GM12875 (cell line): ENCODE data around the gene MDGA2.

ENCODE experiments used
- H3K4me3 ChIP-seq: one replicate; pipeline ENCODE4 v1.5.1; 2011; ENCODE audit warnings: low read depth, low read length, control low read depth
- TF ChIP-seq, protein P1 (sequence below): IDR thresholded peaks from 2 replicates; pipeline ENCODE4 v1.5.1; 2011; ENCODE audit warnings: low read depth, mild to moderate bottlenecking, control low read depth, inconsistent platforms, low read length, moderate library complexity, borderline replicate concordance; ENCODE audit not compliant: insufficient read depth

The MDGA2 gene

DNA sequence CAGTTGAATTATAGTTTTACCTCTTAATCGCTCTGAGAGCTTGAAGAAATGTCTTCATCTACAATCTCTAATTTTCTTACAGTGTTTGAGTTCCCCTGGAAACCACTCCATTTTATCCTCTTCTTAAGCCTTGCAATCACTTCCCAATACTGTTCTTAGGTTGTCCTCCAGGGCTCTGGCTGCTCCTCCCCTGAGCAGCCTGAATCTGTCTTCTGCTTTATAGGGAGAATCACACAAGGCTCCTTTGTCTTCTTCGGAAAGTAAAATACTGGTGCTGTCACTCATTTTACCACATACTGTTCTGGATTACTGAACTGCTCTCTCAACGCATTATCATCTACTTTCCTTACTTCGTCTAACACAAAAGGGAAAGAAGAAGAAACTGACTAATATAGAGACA, 133.7 kb downstream of the MDGA2 start:
- TF ChIP-seq, protein P1, sequence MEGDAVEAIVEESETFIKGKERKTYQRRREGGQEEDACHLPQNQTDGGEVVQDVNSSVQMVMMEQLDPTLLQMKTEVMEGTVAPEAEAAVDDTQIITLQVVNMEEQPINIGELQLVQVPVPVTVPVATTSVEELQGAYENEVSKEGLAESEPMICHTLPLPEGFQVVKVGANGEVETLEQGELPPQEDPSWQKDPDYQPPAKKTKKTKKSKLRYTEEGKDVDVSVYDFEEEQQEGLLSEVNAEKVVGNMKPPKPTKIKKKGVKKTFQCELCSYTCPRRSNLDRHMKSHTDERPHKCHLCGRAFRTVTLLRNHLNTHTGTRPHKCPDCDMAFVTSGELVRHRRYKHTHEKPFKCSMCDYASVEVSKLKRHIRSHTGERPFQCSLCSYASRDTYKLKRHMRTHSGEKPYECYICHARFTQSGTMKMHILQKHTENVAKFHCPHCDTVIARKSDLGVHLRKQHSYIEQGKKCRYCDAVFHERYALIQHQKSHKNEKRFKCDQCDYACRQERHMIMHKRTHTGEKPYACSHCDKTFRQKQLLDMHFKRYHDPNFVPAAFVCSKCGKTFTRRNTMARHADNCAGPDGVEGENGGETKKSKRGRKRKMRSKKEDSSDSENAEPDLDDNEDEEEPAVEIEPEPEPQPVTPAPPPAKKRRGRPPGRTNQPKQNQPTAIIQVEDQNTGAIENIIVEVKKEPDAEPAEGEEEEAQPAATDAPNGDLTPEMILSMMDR = no peak
- H3K4me3 ChIP-seq = no peak overlapping the region

DNA sequence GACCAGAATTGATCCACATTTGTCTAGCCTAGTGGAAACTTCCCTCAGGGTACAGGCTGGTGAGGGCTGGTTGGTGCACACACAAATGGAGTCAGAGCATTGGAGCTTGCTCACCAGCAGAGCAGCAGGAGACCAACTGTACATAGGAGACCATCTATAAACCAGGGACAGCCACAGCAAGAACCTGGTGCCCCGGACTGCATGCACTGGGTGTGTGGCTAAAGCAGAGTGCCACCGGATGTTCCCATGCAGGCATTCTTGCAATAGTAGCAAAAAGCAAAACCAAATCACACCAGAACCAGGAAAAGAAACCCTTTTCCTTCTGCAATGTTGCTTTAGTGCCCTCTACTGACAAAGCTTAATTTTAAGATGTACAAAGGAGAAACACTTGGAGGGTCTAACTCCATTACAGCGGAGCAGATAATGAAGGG, 136.4 kb downstream of the MDGA2 start:
- TF ChIP-seq, protein P1 = no peak
- no peak overlapping the region for H3K4me3 ChIP-seq

DNA sequence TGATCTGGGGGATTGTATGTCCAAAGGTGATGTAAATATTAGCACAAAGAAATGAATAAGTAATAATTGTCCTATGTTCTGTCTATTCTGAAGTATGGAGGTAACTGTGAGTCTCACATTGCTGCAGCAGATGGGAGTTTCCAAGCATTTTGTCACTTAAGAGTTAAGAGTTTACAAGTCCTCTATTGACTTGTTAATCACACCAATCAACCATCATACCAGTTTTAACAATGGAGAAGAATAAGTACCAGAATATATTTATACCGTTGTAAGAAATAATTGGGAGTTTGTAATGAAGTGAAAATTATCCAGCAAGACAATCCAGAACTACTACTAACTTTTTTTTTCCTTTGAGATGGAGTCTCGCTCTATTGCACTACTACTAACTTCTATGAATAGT, 139.1 kb downstream of the MDGA2 start:
- H3K4me3 ChIP-seq = no peak overlapping the region
- TF ChIP-seq, protein P1 = no peak

DNA sequence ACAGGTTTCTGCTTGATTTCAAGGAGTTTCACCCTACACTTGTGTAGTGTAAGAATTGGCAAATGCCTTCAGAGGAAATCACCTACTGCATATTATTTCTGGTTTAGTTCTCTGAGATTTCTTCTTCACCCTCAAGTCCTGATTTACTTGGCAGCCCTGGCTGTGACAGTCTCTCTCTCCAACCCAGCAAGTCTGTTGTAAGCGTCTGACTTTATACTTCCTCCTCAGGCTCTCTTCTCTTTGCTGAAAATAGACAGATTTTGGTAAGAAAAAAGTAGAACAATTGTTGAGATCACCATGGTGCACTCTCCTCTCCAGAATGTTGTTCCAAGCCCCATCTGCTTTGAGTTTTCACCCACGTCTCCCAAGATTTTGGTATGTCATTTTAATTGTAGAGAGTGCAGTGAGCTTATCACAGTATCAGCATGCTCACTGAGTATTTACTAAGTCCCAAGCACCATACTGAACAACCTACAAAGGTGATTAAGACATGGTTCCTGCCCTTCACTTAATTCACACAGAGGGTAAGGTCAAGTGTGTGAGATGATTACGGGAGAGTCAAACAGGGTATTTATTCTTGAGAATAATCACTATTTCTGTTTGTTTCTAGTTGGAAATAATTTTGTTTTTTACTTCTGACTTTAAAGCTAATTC, 148.7 kb downstream of the MDGA2 start:
- no peak overlapping the region for H3K4me3 ChIP-seq
- TF ChIP-seq, protein P1 = no peak

DNA sequence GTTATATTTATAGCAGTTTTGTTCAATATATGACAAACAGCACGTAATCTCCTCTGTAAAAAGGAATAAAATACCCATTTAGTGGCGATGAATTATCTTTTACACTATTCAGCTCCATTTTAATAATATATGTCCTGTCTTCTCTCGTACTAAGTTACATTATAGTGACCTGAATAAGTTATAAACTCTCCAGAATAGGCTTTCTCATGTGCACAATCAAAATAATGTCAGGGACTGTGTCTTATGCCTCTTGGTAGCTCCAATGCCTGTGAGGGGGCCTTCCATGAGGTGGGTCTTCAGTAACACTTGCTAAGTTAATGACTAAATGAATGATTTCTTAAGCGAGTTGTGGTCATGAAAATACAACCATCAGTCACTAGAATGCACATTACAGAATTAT, 150.9 kb downstream of the MDGA2 start:
- no peak overlapping the region for H3K4me3 ChIP-seq
- TF ChIP-seq, protein P1 = no peak

DNA sequence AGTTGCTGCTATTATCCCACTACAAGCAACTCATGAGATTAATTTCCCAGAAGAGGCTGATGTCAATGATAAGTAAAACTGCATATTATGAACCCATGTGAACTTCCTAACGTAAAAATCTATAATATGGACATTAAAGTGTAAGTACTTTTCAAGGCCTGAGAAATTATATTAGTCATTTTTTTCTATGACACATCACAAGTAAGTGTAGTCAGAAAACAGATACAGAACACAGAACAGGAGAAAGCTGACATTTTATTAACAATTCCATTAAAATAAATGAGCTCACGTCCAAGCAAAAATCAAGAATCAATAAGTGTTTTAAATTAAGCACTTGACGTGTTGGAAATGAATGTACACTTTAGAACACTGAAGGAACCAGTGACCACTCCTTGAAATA, 155.0 kb downstream of the MDGA2 start:
- H3K4me3 ChIP-seq = no peak overlapping the region
- TF ChIP-seq, protein P1 = no peak

DNA sequence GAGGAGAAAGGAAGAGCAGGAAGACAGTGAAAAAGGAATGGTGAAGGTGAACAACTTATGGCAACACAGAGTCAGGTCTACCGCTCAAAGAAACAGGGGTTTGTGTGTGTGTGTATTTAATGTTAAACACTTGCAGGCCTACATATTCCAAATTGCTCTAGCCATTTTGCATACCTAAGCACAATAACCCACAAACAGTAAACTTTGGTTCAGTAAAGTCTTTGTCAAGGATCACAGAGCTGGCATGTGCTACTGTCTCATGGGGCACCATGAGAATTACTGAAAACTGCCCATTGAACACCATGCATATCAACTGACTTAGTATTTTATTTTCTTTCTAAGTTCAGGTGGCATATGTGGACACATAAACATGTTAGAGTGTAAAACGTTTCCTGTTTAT, 163.6 kb downstream of the MDGA2 start:
- TF ChIP-seq, protein P1 = no peak
- H3K4me3 ChIP-seq = no peak overlapping the region
